ENCODE data around the gene MUC20.
"Not testable (repeated sequence)": the region's sequence is repeated elsewhere in the genome, so short reads cannot be mapped to it uniquely, and the experiment has no call there.

Gene MUC20

GRCh38 chr3:195774917-195775316, 54.1 kb downstream of the MUC20 start:
- Mint-ChIP-seq H3K4me1 (peaks cover 17% of the 10 kb centered on the region), H3K4me3 (no peak overlapping the region)
- no peak for ATAC-seq

GRCh38 chr3:195777975-195778374, 57.2 kb downstream of the MUC20 start:
- Mint-ChIP-seq H3K4me1 (peaks cover 42% of the 10 kb centered on the region), H3K4me3 (no peak overlapping the region)
- DNase-seq, result no peak

More at GRCh38 chr3:195774917-195775316, 54.1 kb downstream of the MUC20 start:
- Mint-ChIP-seq H3K9me3 (peaks cover 18 to 21% of the 10 kb centered on the region in 2 donors), H3K27ac (no peak overlapping the region), H3K27me3 (no peaks in the 10 kb centered on the region)
- DNase-seq, result no peak

DNA sequence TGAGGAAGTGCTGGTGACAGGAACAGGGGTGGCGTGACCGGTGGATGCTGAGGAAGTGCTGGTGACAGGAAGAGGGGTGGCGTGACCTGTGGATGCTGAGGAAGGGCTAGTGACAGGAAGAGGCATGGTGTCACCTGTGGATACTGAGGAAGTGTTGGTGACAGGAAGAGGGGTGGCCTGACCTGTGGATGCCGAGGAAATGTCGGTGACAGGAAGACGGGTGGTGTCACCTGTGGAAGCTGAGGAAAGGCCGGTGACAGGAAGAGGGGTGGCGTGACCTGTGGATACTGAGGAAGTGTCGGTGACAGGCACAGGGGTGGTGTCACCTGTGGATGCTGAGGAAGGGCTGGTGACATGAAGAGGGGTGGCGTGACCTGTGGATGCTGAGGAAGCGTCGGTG, 60.5 kb downstream of the MUC20 start:
- H3K27ac Mint-ChIP-seq, result peak overlapping the region; percentile 27 to 77
- H3K9me3 Mint-ChIP-seq, result peaks cover 72 to 84% of the 10 kb centered on the region in 2 donors
- DNase-seq, H3K27me3 Mint-ChIP-seq, H3K4me3 Mint-ChIP-seq, ATAC-seq: not testable (repeated sequence)
- H3K4me1 Mint-ChIP-seq, result peaks cover 68% of the 10 kb centered on the region

More at GRCh38 chr3:195777975-195778374, 57.2 kb downstream of the MUC20 start:
- H3K9me3 Mint-ChIP-seq, result peaks cover 44 to 51% of the 10 kb centered on the region in 2 donors
- no peak for ATAC-seq
- no peaks in the 10 kb centered on the region for H3K27me3 Mint-ChIP-seq
- no peak overlapping the region for H3K27ac Mint-ChIP-seq
